GM18526 (cell line): ENCODE data around the gene PDZD7.

Experiments
- POLR2A ChIP-seq: IDR thresholded peaks from 3 replicates; pipeline ENCODE4 v1.6.1; 2011; ENCODE audit not compliant: insufficient read length; ENCODE audit errors: extremely low read depth

PDZD7 gene

GRCh38 chr10:101035916-101036702 is 5.2 kb upstream of the PDZD7 start:
- TF ChIP-seq POLR2A = no peak

DNA sequence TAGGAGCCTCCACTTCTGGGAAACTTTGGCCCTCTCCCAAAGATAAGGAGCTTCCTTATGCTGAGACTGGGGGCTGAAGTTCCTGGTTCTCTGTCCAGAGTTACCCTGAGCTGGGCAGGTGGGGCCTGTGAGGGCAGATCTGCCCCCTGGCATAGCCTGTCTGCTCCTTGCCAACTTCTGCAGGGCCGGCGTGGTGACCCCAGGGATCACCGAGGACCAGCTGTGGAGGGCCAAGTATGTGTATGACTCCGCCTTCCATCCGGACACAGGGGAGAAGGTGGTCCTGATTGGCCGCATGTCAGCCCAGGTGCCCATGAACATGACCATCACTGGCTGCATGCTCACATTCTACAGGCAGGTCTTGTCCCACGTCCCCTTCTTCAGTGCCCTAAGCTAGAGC is 4.4 kb upstream of the PDZD7 start:
- no peak for TF ChIP-seq POLR2A

DNA sequence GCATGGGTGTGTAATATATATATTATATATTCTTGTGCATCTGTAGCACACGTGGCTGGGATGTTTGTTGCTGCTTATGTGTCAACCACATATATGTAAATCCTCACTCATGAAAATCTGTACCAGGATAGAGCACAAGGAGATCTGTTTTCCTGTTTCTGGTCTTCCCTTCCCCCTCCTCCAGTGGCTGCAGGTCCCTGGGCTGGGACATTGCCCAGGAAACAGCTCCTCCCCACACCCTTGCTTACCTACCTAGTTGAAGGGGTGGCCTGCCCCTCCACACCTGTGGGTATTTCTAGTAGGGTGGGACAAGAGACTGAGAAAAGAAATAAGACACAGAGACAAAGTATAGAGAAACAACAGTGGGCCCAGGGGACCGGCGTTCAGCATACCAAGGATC is 2.3 kb upstream of the PDZD7 start:
- no peak for TF ChIP-seq POLR2A

GRCh38 chr10:101032637-101033224 is 1.8 kb upstream of the PDZD7 start:
- no peak for TF ChIP-seq POLR2A

- no peak for TF ChIP-seq POLR2A
Observed at GRCh38 chr10:101031796-101032636, 1.1 kb upstream of the PDZD7 start.

GRCh38 chr10:101030496-101031127 is 317 bp downstream of the PDZD7 start:
- no peak for TF ChIP-seq POLR2A

DNA sequence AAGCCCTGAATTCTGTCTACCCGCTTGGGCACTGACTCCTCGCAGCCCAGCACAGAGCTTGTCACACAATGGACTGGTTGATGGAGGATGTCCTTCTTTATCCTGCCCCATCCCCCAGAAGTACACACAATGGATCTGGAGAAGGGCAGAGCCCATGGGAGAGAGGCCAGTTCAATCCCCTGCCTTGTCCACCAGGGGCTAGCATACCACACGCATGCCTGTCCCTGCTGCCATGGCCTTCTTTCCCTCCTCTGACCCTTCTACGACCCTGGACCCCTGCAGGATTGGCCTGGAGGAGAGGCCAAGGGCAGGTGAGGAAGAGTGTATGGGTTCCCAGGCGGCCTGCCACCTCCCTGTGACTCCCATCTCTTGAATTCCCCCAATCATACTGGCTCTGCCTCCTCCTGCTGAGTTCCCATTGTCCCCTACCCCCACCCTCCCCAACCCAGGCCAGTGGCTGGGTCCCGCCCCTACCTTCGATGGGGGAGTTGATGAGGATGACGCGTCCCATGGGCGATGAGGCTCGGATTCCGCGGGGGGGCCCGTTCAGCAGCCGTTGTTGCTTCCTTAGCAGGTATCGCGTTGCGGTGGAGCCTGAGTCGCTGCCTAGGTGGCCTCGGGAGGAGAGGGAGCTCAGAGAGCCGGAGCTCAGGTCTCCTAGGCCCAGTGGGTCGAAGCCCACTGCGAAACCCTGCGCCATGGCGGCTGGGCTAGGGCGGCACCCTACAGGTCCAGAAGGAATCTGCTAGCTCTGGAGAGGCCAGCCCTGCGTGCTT is 1.2 kb downstream of the PDZD7 start:
- no peak for TF ChIP-seq POLR2A

DNA sequence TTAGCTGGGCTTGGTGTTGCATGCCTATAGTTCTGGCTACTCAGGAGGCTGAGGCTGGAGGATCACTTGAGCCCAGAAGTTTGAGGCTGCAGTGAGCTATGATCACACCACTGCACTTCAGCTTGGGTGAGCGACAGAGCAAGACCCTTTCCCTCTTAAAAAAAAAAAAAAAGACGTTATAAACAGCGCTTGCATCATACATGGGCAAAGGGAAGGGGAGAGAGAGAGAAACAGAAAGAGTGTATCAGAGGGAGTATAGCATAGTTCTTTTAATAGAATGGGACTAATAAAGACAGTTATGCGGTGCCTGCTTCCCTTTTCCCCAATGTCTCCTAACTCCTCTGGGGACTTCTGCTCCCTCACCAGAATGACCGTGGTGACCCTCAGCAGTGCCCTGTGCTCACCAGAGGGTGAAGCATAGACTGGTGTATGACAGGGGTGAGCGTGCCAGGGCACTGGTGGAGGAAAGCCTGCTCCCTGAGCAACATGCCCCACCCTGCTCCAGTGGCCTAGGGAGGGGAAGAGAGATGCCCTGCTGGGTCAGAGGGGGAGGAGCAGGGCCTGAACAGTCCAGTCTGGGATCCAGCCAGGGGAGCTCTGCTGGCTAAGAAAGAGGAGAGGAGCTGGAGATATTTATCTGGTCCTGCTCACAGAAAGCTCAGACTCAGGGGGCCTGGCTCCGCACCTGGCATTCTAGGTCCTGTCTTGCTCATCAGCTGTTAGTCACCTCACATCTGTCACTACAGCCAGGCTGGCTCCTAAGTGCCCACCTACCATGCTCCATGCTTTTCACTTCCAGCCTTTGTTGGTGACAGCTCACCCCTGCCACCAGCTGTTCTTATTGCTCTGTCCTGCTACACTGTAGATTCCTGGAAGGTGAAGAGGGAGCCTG is 2.2 kb downstream of the PDZD7 start:
- TF ChIP-seq POLR2A = no peak

DNA sequence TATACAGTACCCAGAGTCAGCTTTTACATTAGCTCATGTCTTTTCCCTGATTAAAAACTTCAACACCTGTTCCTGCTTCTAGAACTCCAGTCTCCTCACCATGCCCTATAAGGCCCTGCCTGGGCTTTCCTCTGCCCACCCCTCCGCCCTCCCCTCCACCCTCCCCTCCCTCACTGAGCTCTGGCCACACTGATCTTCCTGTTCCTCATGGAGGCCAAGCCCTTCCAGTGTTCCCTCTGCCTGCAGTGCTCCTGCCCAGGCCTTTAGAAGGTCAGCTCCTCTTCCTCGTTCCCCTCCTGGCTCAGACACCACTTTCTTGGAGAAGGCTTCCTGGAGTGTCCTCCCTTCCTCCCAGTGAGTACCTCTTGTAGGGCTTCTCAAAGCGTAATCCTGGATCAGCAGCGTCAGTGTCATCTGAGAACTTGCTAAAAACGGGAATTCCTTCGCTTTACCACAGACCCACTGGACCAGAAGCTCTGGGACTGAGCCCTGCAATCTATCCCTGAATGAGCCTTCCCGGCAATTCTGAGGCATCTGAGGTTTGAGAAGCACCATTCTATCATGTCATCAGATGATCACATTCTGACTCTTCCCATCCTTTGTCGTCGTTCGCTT is 3.7 kb downstream of the PDZD7 start:
- no peak for TF ChIP-seq POLR2A

DNA sequence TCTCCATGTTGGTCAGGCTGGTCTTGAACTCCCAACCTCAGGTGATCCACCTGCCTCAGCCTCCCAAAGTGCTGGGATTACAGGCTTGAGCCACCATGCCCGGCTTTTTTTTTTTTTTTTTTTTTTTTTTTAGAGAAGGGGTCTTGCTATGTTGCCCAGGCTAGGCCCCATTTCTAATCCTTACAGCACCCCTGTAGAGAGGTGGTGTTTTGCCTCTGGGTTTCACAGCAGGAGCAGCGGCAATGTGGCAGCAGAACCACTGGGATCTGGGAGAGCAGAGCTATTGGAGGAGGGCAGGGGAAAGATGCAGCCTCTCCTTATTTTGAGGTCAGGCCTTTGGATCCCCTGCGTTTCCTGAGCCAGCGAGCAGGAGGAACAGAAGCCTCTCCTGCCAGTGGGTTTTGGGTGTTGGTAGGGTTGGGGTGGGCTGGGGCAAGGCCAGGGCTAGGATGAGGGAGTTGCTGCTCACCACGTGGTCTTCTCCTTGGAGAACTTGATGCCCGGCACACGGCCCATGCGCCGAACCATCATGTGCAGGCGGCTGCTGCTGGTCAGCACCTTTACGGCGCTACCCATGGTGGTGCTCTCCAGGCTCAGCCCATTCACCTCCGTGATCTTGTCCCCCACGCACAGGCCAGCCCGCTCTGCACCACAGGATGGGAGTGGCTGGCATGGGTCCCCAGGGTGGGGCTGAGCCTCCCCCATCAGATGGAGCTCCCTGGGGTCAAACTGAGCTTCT is 7.8 kb downstream of the PDZD7 start:
- TF ChIP-seq POLR2A = no peak

GRCh38 chr10:101021692-101022251 is 9.2 kb downstream of the PDZD7 start:
- no peak for TF ChIP-seq POLR2A

- no peak for TF ChIP-seq POLR2A
Observed at GRCh38 chr10:101021239-101021638, 9.7 kb downstream of the PDZD7 start.

DNA sequence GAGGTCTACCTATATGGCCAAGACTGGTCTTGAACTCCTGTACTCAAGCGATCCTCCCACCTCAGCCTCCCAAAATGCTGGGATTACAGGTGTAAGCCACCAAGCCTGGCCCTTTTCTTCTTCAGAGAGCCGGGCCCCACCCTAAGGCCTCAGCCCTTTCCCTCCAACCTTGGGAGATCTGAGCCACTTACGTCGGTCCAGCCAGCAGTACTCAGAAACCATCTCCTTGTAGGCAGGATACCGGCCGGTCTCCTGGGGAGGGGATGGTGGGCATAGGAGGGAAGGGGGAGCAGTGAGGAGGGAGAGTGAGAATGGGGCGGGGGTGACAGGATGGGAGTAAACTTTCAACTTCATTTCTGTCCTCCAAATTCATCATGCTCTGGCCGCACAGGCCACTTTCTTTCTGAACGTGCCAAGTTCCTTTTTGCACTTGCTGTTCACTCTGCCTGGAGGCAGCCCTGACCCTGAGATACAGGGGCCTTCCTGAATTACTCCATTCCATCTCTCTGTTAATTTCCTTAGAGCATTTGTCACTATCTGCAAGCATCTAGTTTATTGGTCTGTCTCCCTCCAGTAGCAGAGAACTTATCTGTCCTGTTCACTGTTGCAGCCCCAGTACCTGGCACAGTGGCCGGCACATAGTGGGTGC is 10.4 kb downstream of the PDZD7 start:
- no peak for TF ChIP-seq POLR2A

- TF ChIP-seq POLR2A = no peak
Observed at GRCh38 chr10:101019440-101019703, 11.6 kb downstream of the PDZD7 start.
